Central memory CD4-positive, alpha-beta T cell (primary cell): ENCODE measurements around the gene GAB2.

Experiments
- DNase-seq: peaks from one replicate; pipeline ENCODE4 v3.0.0; 2022

The GAB2 gene

GRCh38 chr11:78200553-78200952, 217.1 kb downstream of the GAB2 start:
- no peak for DNase-seq

GRCh38 chr11:78200061-78200460, 217.6 kb downstream of the GAB2 start:
- no peak for DNase-seq

- no peak for DNase-seq
Measured at GRCh38 chr11:78199653-78200015, 218.0 kb downstream of the GAB2 start.

- no peak for DNase-seq
Measured at GRCh38 chr11:78199015-78199652, 218.5 kb downstream of the GAB2 start.

- no peak for DNase-seq
Measured at GRCh38 chr11:78197816-78198215, 219.8 kb downstream of the GAB2 start.

GRCh38 chr11:78196661-78197091, 220.9 kb downstream of the GAB2 start:
- no peak for DNase-seq

- DNase-seq, result no peak
Measured at GRCh38 chr11:78195917-78196560, 221.6 kb downstream of the GAB2 start.

- no peak for DNase-seq
Measured at GRCh38 chr11:78194490-78194889, 223.1 kb downstream of the GAB2 start.

- no peak for DNase-seq
Measured at GRCh38 chr11:78193806-78194205, 223.8 kb downstream of the GAB2 start.

GRCh38 chr11:78192911-78193351, 224.7 kb downstream of the GAB2 start:
- no peak for DNase-seq

- DNase-seq, result no peak
Measured at GRCh38 chr11:78192223-78192719, 225.3 kb downstream of the GAB2 start.

GRCh38 chr11:78190871-78191538, 226.6 kb downstream of the GAB2 start:
- DNase-seq, result no peak

GRCh38 chr11:78190374-78190773, 227.2 kb downstream of the GAB2 start:
- DNase-seq, result no peak

GRCh38 chr11:78189851-78190250, 227.8 kb downstream of the GAB2 start:
- no peak for DNase-seq

GRCh38 chr11:78189174-78189724, 228.4 kb downstream of the GAB2 start:
- no peak for DNase-seq

GRCh38 chr11:78188286-78189173, 229.1 kb downstream of the GAB2 start, which contains the start of the genes KCTD21 and USP35:
KCTD21 (minus strand) TSS chr11:78188626; CDS start chr11:78174554, 14,072 bp downstream.
USP35 (plus strand) TSS chr11:78188919; CDS start chr11:78196246, 7,327 bp downstream.
- peak; percentile 86 for DNase-seq

GRCh38 chr11:78187366-78188285, 230.0 kb downstream of the GAB2 start:
- peak; percentile 56 for DNase-seq

GRCh38 chr11:78181185-78181584, 236.4 kb downstream of the GAB2 start:
- no peak for DNase-seq

- DNase-seq, result no peak
Measured at GRCh38 chr11:78180751-78181150, 236.9 kb downstream of the GAB2 start.

- no peak for DNase-seq
Measured at GRCh38 chr11:78179459-78180071, 238.1 kb downstream of the GAB2 start.

- DNase-seq, result no peak
Measured at GRCh38 chr11:78177216-78177615, 240.4 kb downstream of the GAB2 start.
